GM19035 (cell line): ENCODE data around the gene ATG5.

Experiments used
- ATAC-seq: cut with Tn5 transposase; IDR thresholded peaks from one replicate; pipeline ENCODE4 v1.9.1; 2021; ENCODE audit not compliant: unreplicated experiment

Gene ATG5

DNA sequence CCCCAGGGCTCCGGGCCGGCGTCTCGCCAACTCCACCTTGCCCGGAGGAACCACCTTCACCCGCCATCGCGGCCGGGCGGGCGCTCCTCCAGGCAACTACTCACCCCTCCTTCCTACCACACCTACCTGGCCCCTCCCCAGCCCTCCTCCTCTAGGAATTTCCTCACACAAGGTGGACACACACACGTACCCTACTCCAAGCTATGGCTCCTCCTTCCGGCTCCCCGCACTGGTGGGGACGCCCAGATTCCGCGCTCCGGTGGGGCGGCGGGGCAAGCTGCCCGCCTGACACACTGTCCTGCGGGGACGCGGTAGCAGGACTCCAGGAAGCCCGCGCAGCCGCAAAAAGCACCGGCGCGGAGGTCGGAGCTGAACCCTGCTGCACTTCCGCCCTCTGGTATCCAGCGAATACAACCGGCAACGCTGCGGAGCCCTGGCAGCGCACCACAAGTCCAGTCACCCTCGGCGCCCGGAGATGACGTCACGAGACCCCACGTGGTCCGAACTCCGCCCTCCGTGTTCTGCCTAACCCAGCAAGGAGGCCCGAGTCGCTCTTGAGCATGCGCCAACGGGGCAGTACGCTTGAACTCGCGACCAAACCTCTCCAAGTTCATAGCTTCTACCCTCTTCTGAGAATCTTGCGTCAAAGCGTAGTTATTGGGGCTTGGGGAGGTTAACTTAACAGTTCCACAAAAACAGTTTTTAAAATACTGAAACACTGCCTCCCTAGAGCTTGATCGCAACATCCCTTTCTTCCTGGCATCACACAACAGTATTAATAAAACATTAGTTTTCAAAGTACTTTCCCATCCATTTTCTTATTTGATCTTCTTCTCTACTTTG, at the start of gene ATG5:
TSS of gene ATG5 (minus strand) at position 425 of the 843 bp plus-strand sequence. CDS start 9,552 bp downstream, outside the sequence.
- ATAC-seq, result peak; percentile 93

DNA sequence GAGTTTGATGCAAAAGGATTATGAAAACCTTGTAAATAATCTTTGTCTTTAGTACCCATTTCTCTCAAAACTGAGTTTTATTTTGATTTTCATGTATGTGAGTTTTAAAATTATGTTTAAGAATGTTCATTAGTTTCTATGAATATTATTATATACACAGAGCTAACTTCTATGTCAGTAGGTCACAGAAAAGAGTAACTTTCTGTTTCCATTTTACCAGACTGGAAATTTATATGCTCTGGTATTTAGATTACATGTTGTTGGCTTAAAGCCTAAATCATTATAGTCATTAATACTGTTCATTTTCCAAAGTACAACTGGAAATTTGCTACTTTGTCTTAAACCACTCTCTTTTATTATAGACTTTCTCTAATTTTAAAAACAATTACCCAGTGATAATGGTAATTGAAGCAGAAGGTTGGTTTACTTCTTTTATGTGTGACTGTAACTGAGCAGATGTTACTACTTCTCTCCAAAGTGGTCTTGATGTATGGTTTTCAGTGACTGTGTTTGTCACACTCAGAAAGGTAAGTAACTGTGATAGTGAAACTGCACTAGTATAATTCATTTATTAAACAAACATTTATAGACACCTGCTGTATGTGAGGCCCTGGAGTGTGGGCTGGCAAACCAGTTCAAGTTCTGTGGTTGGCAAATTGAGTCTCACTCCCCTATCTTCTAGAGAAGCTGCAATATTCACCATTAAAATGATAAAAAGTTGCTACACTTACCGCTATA, 48.1 kb upstream of the ATG5 start:
- ATAC-seq, result no peak

- no peak for ATAC-seq
Measured at GRCh38 chr6:106372838-106373501, 47.4 kb upstream of the ATG5 start.

DNA sequence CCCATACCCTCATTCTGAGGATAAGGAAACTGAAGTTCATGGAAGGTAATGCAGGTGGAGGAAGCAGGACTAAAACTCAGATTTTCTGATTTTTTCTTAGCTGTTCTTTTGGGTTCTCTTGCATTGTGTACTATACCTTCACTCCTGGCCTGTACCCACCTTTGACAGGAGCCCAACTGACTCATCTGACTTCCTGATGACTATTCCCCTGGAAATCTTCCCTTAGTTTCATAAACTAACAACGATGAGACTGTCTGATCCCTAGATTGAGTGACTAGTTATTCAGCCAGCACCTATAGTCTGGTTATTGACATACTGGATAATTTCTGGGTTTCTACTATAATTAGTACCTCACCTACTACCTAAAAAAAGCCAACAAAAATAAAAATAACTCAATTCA, 45.1 kb upstream of the ATG5 start:
- no peak for ATAC-seq

DNA sequence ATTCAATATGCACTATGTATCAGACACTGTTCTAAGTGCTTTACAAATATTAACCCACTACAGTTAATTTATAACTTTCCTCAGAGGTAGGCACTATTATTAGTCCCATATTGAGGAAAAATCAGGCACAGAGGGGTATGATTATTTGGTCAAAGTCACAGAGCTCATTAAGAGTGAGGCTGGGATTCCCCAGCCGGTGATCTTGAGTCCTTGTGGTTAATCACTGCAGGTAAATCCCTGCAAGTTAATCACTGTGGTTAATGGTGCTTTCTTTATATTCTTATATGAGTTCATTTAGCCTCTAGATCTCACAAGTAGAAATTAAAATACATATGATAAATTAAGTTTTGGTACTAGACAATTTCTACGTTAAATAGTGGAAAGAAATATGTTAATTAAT, 44.2 kb upstream of the ATG5 start:
- no peak for ATAC-seq

DNA sequence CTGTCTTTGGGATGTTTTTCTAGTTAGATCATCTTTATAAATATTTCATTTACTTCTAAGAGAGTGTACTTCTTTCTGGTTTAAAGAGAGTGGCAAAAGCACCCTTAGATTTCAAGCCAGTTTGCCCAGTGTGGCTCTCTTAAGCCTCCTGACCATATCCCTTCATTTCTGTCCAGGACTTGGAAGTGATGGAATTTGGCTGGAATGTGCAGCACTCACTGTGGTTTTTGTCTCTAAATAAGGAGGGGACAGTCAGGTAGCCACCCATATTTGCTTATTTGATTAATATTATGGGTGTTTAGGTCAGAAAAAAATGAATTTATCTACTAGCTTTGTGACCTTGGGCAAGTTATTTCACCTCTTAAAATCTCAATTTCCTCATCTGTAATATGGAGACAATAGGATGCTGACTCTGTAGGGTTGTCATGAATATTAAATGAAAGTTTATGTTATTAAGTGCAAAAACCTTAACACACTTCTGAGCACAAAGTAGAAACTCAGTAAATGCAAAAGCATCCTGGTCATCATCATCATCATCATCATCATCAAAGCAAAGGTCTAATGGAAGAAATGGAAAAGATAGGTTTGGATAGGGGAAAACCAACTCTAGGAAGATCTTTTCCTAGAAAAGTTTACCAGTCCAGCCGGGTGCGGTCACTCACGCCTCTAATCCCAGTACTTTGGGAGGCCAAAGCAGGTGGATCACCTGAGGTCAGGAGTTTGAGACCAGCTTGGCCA, 38.0 kb upstream of the ATG5 start:
- ATAC-seq, result no peak

- peak; percentile 39 for ATAC-seq
Measured at GRCh38 chr6:106360989-106361430, 35.5 kb upstream of the ATG5 start.

DNA sequence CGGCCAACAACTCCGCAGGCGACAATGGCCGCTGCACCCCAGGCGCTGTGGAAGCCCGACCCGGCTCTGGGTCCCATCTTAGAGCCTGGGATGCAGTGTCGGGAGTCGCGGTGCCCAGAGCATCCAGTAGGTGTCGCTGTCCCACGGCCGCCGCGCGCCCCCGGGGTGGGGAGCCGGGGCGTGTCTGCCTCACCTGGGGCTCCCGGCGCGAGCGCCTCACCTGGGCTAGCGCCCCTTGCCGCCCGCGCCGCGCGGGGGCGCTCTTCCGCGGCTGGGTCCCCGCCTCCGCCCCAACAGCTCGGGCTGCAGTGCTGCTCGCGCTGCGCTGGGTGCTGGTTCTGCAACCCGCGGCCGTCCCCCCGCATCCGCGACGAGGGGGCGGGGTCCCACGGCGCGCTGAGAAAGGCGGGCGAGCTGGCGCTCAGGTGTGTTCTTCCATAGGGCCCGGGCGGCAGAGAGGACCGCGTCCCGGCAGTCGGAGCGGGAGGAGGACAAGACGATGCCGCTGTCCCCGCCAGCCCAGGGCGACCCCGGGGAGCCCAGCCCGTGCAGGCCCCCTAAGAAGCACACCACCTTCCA, 34.9 kb upstream of the ATG5 start, which contains the start of gene CRYBG1:
TSS of gene CRYBG1 (plus strand) at position 308 of the 579 bp plus-strand sequence. CDS start at position 500, 192 bp downstream.
- peak; percentile 70 for ATAC-seq

DNA sequence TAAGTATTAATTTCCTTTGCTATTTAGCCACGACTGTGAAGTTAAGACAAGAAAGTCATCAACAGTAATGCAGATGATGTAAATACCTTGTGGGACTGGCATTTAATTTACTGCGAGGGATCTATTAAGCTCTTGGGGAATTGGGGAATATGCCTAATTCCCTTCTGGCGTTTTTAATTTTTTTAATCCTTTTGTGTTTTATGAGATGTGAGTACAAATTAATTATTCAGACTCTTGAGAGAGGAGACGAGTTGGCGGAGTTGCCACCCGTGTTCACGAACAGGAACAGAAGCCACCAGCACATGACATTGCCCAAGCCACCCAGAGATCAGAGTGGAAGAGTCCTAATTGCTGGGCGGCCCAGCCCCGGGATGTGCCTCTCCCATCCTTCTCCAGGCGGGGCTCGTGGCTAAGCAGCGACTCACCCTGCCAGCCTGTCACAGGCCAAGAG, 34.4 kb upstream of the ATG5 start:
- ATAC-seq, result no peak

DNA sequence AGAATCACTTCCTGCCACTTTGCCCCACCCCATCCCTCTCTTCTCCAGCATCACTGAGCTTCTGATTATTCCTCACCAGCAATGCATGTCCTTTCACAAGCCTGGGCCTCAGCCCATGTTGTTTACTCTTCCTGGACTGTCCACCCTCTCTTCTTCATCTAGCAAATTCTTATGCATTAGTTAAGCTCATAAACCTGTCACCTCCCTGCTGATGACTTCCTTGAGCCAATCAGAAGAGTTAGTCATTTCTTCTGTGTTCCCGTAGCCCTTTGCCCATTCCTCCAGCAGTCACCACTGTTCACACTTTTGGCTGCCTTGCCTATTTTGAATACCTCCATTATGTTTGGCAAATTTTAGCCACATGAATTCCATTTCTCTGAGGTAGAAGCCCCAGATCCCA, 30.8 kb upstream of the ATG5 start:
- ATAC-seq, result no peak

- no peak for ATAC-seq
Measured at GRCh38 chr6:106347219-106347618, 21.7 kb upstream of the ATG5 start.

DNA sequence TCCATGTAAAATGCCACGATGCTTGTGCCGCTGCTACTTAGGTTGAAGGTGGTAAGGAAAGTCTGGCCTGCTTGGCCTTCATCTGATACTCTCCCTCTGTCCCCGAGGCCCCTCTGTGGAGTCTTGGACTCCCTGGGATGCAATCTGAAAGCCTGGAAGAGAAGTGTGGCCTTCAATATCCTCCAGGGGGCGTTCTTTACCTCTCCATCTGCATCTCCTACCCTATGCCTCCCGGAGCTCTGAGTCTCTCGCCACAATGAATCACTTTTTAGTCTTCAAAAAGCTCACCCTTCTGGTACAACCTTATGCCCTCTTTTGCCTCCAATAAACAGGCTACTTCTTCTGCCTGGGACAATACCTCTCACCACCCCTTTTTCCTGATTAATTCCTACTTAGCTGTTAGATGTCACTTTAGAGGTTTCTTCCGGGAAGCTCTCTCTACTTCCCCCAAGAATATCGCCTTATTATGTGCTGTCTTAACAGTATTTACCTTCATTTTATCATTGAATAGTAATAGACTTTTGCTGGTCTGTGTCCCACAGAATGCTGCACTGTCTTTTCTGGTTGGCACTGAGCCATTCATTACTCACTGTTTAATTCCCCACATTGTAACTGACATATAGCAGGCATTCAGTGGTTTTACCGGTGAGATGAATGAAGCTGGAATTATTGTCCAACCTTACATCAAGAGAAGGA, 13.9 kb upstream of the ATG5 start:
- peak; percentile 56 for ATAC-seq

- peak; percentile 69 for ATAC-seq
Measured at GRCh38 chr6:106334646-106335448, 9.3 kb upstream of the ATG5 start.

GRCh38 chr6:106324726-106325335, 729 bp downstream of the ATG5 start:
- no peak for ATAC-seq

- ATAC-seq, result no peak
Measured at GRCh38 chr6:106321940-106322339, 3.6 kb downstream of the ATG5 start.

GRCh38 chr6:106318851-106319250, 6.7 kb downstream of the ATG5 start:
- no peak for ATAC-seq

DNA sequence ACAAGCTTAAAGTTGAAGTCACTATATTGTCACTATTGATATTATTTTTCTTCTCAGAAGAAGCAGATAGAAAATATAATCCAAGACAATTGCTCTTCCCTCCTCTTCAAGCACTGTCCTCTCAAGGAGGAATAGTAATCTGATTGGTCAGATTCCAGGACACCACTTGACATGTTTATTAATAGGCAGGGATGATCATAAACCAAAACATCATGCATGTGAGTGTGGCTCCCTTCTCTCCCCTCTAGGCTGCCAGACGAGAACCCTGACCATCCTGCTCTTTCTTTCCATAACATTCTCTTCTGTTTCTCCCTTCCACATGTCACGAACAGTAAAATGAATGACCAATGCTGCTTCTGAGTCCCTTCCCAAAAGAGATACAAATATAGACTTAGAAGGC, 7.5 kb downstream of the ATG5 start:
- no peak for ATAC-seq

DNA sequence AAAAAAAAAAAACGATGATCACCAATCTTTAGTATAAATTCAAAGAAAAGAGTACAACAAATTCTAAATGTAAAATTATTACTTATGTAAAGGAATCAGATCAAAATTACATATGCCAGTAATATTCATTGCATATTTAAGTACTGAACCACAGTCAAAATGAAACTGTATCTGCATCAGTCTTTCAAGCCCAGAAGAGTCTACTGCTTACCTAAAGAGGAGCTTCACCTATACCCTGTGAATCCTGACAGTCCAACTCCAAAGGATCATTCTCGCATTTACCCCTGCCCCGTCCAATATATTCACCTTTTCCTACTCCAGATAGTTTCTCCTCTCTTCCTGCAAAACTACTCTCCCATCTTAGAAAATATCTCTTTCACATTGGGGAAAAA, 9.2 kb downstream of the ATG5 start:
- no peak for ATAC-seq
